Thyroid gland (tissue), 4 donors: Measurements from ENCODE around the gene SLC27A4.

ENCODE experiments used
- CTCF ChIP-seq, 6 experiments: fragments of 200-600 bp in 3 of 6; fragments of 450-650 bp in 3 of 6; sonication (generic) in 3 of 6; IDR thresholded peaks; one replicate each; pipeline ENCODE4 v1.5.1; 2016 to 2019; ENCODE audit warnings: antibody characterized with exemption in 6 of 6, mild to moderate bottlenecking in 2 of 6, inconsistent platforms in 1 of 6, moderate library complexity in 1 of 6
- POLR2A ChIP-seq, 2 donors: fragments of 450-650 bp; IDR thresholded peaks; one replicate each; pipeline ENCODE4 v1.6.1; 2017; ENCODE audit warnings: antibody characterized with exemption in 2 of 2, mild to moderate bottlenecking in 2 of 2, moderate library complexity in 1 of 2

- TF ChIP-seq CTCF (IDR thresholded peaks at IDR 0.05) (no peak), POLR2A (IDR thresholded peaks at IDR 0.05) (no peak)
Observed at GRCh38 chr9:128393145-128393775, 52.9 kb downstream of the SLC27A4 start.
